ENCODE data around the gene AKNA.
"Not testable (repeated sequence)": the region's sequence is repeated elsewhere in the genome, so short reads cannot be mapped to it uniquely, and the experiment has no call there.

AKNA gene

GRCh38 chr9:114324965-114325364 lies 62.8 kb downstream of the AKNA start:
- H3K27ac Mint-ChIP-seq, CTCF ChIA-PET, DNase-seq, H3K4me3 Mint-ChIP-seq, H3K27me3 Mint-ChIP-seq, H3K4me1 Mint-ChIP-seq, H3K9me3 Mint-ChIP-seq, H3K36me3 Mint-ChIP-seq: not testable (repeated sequence)

- H3K9me3 Mint-ChIP-seq = no peaks in the 10 kb centered on the region
- H3K4me1 Mint-ChIP-seq = no peaks in the 10 kb centered on the region
- CTCF ChIA-PET = no interaction called here
- no peak overlapping the region for H3K27ac Mint-ChIP-seq
- DNase-seq = no peak
- peaks cover 5% of the 10 kb centered on the region for H3K27me3 Mint-ChIP-seq
- H3K36me3 Mint-ChIP-seq = no peaks in the 10 kb centered on the region
- H3K4me3 Mint-ChIP-seq = no peak overlapping the region
Measured at GRCh38 chr9:114324492-114324891, 63.3 kb downstream of the AKNA start.

- H3K27me3 Mint-ChIP-seq = peaks cover 11% of the 10 kb centered on the region
- H3K36me3 Mint-ChIP-seq, H3K4me1 Mint-ChIP-seq, DNase-seq, H3K27ac Mint-ChIP-seq, H3K4me3 Mint-ChIP-seq, H3K9me3 Mint-ChIP-seq, CTCF ChIA-PET: not testable (repeated sequence)
Measured at GRCh38 chr9:114323849-114324248, 63.9 kb downstream of the AKNA start.

GRCh38 chr9:114322831-114323531 lies 64.8 kb downstream of the AKNA start, which contains the start of gene ORM1:
Gene ORM1, plus strand, starts transcription at chr9:114323098. Its CDS starts 36 bp downstream, at chr9:114323134.
- H3K27ac Mint-ChIP-seq, H3K36me3 Mint-ChIP-seq, CTCF ChIA-PET, DNase-seq, H3K4me1 Mint-ChIP-seq, H3K9me3 Mint-ChIP-seq, H3K4me3 Mint-ChIP-seq: not testable (repeated sequence)
- peaks cover 12% of the 10 kb centered on the region for H3K27me3 Mint-ChIP-seq

- CTCF ChIA-PET = interaction anchor here (0.6 kb wide), 1 partner anchor 61 kb away, joined by 3 read pairs; no protein-coding TSS in a partner anchor
- H3K27ac Mint-ChIP-seq, H3K4me3 Mint-ChIP-seq, H3K36me3 Mint-ChIP-seq, DNase-seq, H3K9me3 Mint-ChIP-seq, H3K4me1 Mint-ChIP-seq: not testable (repeated sequence)
- peaks cover 12% of the 10 kb centered on the region for H3K27me3 Mint-ChIP-seq
Measured at GRCh38 chr9:114322160-114322818, 65.5 kb downstream of the AKNA start.

GRCh38 chr9:114321759-114322158 lies 66.0 kb downstream of the AKNA start:
- peaks cover 5% of the 10 kb centered on the region for H3K4me1 Mint-ChIP-seq
- no peaks in the 10 kb centered on the region for H3K36me3 Mint-ChIP-seq
- no peaks in the 10 kb centered on the region for H3K9me3 Mint-ChIP-seq
- peaks cover 12% of the 10 kb centered on the region for H3K27me3 Mint-ChIP-seq
- CTCF ChIA-PET = interaction anchor here (0.6 to 1.2 kb wide), 2 partner anchors 31 to 61 kb away, joined by 3 to 4 read pairs; no protein-coding TSS in a partner anchor
- DNase-seq = no peak
- H3K4me3 Mint-ChIP-seq = no peak overlapping the region
- no peak overlapping the region for H3K27ac Mint-ChIP-seq

GRCh38 chr9:114320710-114321109 lies 67.1 kb downstream of the AKNA start:
- not testable (repeated sequence) for DNase-seq, H3K36me3 Mint-ChIP-seq, H3K4me3 Mint-ChIP-seq, H3K27ac Mint-ChIP-seq, H3K4me1 Mint-ChIP-seq, H3K9me3 Mint-ChIP-seq
- CTCF ChIA-PET = interaction anchor here (0.8 to 1.4 kb wide), 3 partner anchors 12 to 187 kb away, joined by 3 to 4 read pairs (median 3); no protein-coding TSS in a partner anchor
- peaks cover 12% of the 10 kb centered on the region for H3K27me3 Mint-ChIP-seq

GRCh38 chr9:114319147-114319546 lies 68.6 kb downstream of the AKNA start:
- Mint-ChIP-seq H3K4me1 (peaks cover 5% of the 10 kb centered on the region), H3K4me3 (no peak overlapping the region), H3K27me3 (peaks cover 17% of the 10 kb centered on the region), H3K27ac (no peak overlapping the region), H3K36me3 (no peaks in the 10 kb centered on the region), H3K9me3 (no peaks in the 10 kb centered on the region)
- DNase-seq = no peak
- CTCF ChIA-PET = interaction anchor here (1.4 kb wide), 1 partner anchor 9 kb away, joined by 3 read pairs; no protein-coding TSS in a partner anchor

GRCh38 chr9:114318416-114318815 lies 69.4 kb downstream of the AKNA start:
- Mint-ChIP-seq H3K9me3 (no peaks in the 10 kb centered on the region), H3K4me1 (peaks cover 5% of the 10 kb centered on the region), H3K4me3 (no peak overlapping the region), H3K27ac (no peak overlapping the region), H3K27me3 (peaks cover 17% of the 10 kb centered on the region), H3K36me3 (no peaks in the 10 kb centered on the region)
- CTCF ChIA-PET = no interaction called here
- DNase-seq = no peak

- Mint-ChIP-seq H3K9me3 (no peaks in the 10 kb centered on the region), H3K27ac (no peak overlapping the region), H3K4me1 (peaks cover 5% of the 10 kb centered on the region), H3K27me3 (peaks cover 17% of the 10 kb centered on the region), H3K4me3 (no peak overlapping the region), H3K36me3 (no peaks in the 10 kb centered on the region)
- CTCF ChIA-PET = no interaction called here
- no peak for DNase-seq
Measured at GRCh38 chr9:114317665-114318357, 70.0 kb downstream of the AKNA start.

- H3K9me3 Mint-ChIP-seq = no peaks in the 10 kb centered on the region
- H3K27me3 Mint-ChIP-seq = peaks cover 13% of the 10 kb centered on the region
- no peaks in the 10 kb centered on the region for H3K36me3 Mint-ChIP-seq
- no peak overlapping the region for H3K4me3 Mint-ChIP-seq
- peaks cover 5% of the 10 kb centered on the region for H3K4me1 Mint-ChIP-seq
- no peak overlapping the region for H3K27ac Mint-ChIP-seq
- CTCF ChIA-PET = interaction anchor here (0.5 to 1.2 kb wide), 3 partner anchors 25 to 360 kb away, joined by 3 read pairs; no protein-coding TSS in a partner anchor
- no peak for DNase-seq
Measured at GRCh38 chr9:114316605-114317230, 71.1 kb downstream of the AKNA start.

GRCh38 chr9:114315723-114316363 lies 71.9 kb downstream of the AKNA start:
- Mint-ChIP-seq H3K4me1 (peaks cover 5% of the 10 kb centered on the region), H3K27ac (no peak overlapping the region), H3K9me3 (no peaks in the 10 kb centered on the region), H3K27me3 (peaks cover 13% of the 10 kb centered on the region), H3K4me3 (no peak overlapping the region), H3K36me3 (no peaks in the 10 kb centered on the region)
- DNase-seq = no peak
- CTCF ChIA-PET = interaction anchor here (0.5 to 1.2 kb wide), 3 partner anchors 24 to 360 kb away, joined by 3 read pairs; no protein-coding TSS in a partner anchor

- Mint-ChIP-seq H3K27me3 (peaks cover 13% of the 10 kb centered on the region), H3K4me3 (no peak overlapping the region), H3K36me3 (no peaks in the 10 kb centered on the region), H3K27ac (no peak overlapping the region), H3K9me3 (no peaks in the 10 kb centered on the region), H3K4me1 (peaks cover 5% of the 10 kb centered on the region)
- DNase-seq = no peak
- CTCF ChIA-PET = interaction anchor here (0.6 kb wide), 1 partner anchor 111 kb away, joined by 3 read pairs; no protein-coding TSS in a partner anchor
Measured at GRCh38 chr9:114314881-114315722, 72.7 kb downstream of the AKNA start.
